ENCODE results near the gene AQP6. TPM values are rescaled to one million over a fixed set of nuclear protein-coding genes. Genes with fewer than 3 reads are reported as not detected.

Gene AQP6
- total and polyA plus RNA-seq, 12 donors: 0.20 to 1.1 (median 0.28) TPM; not detected in 8

DNA sequence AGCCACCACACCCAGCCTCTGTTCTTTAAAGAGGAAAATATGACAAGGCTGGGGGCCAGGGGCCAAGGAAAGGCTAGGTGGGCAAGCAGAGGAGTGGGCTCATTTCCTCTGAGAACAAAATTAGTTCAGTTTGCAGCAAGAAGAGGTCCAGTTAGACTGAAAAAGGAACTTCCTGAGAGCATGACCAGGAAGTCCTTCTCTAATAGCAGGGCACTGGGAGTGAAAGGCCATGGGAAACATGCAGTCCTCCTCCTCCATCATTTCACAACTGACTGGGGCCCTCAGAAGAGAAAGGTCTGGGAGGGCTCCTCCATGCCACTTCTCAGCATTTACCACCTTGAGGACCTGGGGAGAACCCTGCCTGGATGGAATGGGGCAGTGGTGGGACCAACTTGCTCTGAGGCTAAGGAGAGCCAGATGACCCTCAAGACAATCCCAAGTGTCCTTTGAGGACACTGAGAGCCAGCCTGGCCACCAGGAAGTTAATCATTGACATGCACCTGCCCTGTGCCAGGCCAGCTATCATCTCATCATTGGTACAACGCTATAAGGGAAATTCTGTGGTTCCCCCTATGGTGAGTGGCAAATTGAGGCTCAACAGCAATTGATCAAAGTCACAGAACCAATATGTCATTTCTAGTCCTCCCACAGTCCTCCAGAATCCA, 20.2 kb upstream of the AQP6 start:
- intact Hi-C loops (cut with DNase I): no loop called here
- DNase-seq: no peak
- H3K27ac ChIP-seq: no peak overlapping the region
- no peaks in the 10 kb centered on the region for H3K36me3 ChIP-seq (replicated peaks in 1 of 2)
- H3K27me3 ChIP-seq: peaks cover 12% of the 10 kb centered on the region
- TF ChIP-seq POLR2A (IDR thresholded peaks at IDR 0.05): no peak
- TF ChIP-seq, protein P1, sequence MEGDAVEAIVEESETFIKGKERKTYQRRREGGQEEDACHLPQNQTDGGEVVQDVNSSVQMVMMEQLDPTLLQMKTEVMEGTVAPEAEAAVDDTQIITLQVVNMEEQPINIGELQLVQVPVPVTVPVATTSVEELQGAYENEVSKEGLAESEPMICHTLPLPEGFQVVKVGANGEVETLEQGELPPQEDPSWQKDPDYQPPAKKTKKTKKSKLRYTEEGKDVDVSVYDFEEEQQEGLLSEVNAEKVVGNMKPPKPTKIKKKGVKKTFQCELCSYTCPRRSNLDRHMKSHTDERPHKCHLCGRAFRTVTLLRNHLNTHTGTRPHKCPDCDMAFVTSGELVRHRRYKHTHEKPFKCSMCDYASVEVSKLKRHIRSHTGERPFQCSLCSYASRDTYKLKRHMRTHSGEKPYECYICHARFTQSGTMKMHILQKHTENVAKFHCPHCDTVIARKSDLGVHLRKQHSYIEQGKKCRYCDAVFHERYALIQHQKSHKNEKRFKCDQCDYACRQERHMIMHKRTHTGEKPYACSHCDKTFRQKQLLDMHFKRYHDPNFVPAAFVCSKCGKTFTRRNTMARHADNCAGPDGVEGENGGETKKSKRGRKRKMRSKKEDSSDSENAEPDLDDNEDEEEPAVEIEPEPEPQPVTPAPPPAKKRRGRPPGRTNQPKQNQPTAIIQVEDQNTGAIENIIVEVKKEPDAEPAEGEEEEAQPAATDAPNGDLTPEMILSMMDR (IDR thresholded peaks at IDR 0.05): no peak
- H3K4me3 ChIP-seq: no peak overlapping the region
- H3K4me1 ChIP-seq (replicated peaks in 1 of 2): peaks cover 0 to 20% of the 10 kb centered on the region in 2 donors
- H3K9me3 ChIP-seq (replicated peaks in 1 of 3): no peaks in the 10 kb centered on the region
- 86 to 100% (median 93%) methylated on average over 1 of the region's 1 CpG for WGBS, 4 donors

DNA sequence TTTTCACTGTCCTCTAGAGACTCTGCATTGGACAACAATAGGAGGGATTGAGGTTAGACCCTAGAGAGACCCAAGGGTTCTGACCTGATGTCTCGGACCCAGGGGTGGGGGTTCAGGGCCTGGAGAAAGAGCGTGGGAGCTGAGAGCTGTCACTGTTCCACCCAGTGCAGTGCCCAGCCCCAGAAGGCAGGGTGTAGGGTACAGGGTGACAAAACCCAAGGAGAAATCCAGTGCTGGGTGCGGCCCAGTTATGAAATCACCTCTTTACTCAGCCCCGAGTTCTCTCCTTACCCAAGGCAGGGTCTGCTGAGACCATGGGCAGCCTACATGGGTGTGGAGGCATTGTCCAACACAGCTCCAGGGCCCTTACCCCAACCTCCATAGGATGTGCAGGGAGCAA, 19.6 kb upstream of the AQP6 start:
- peaks cover 0 to 20% of the 10 kb centered on the region in 2 donors for H3K4me1 ChIP-seq (replicated peaks in 1 of 2)
- no peak overlapping the region for H3K4me3 ChIP-seq
- TF ChIP-seq POLR2A (IDR thresholded peaks at IDR 0.05): no peak
- TF ChIP-seq, protein P1 (IDR thresholded peaks at IDR 0.05): no peak
- no peaks in the 10 kb centered on the region for H3K9me3 ChIP-seq (replicated peaks in 1 of 3)
- H3K36me3 ChIP-seq (replicated peaks in 1 of 2): no peaks in the 10 kb centered on the region
- intact Hi-C loops (cut with DNase I): no loop called here
- peaks cover 12% of the 10 kb centered on the region for H3K27me3 ChIP-seq
- H3K27ac ChIP-seq: no peak overlapping the region
- DNase-seq: no peak
- WGBS, 4 donors: 88 to 100% (median 91%) methylated on average over 2 to 4 of the region's 4 CpGs

DNA sequence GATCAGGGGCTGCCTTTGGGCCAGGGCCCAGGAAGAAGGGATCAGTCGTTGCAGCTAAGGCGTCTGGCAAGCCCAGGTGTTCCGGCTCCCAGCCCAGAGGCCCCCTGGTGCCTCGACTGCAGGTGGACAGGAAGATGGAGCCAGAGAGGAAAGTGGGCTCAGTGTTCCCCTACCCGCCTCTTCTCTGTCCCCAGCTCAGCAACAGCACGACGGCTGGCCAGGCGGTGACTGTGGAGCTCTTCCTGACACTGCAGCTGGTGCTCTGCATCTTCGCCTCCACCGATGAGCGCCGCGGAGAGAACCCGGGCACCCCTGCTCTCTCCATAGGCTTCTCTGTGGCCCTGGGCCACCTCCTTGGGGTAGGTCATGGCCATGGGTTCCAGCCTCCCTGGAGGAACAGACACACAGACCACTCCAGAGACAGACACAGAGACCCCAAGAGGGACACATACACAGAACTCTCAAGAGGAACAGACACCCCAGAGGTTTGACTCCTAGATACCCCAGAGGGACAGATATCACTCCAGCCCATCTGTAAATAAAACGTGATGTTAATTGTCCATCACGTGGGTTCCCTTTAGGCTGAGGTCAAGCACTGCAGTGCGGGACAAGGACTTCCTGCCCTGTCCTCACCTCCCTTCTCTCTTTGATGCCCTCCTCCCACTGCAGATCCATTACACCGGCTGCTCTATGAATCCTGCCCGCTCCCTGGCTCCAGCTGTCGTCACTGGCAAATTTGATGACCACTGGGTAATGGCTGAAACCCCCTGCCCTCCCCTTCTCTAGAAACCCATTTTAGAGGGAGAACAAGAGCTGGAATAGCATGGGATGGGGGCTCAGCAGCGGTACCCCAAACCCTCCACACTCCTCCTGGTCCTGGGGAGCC, 18.5 kb upstream of the AQP6 start:
- Histone ChIP-seq H3K27ac (no peak overlapping the region), H3K9me3 (replicated peaks in 1 of 3) (no peaks in the 10 kb centered on the region), H3K4me1 (replicated peaks in 1 of 2) (peaks cover 0 to 19% of the 10 kb centered on the region in 2 donors), H3K36me3 (replicated peaks in 1 of 2) (no peaks in the 10 kb centered on the region), H3K4me3 (no peak overlapping the region), H3K27me3 (peaks cover 12% of the 10 kb centered on the region)
- intact Hi-C loops (cut with DNase I): no loop called here
- TF ChIP-seq, protein P1 (IDR thresholded peaks at IDR 0.05): no peak
- TF ChIP-seq POLR2A (IDR thresholded peaks at IDR 0.05): no peak
- no peak for DNase-seq
- WGBS, 4 donors: 80 to 85% (median 81%) methylated on average over 15 to 21 of the region's 21 CpGs
